ENCODE results near the gene UST.
"Not testable (repeated sequence)": the region's sequence is repeated elsewhere in the genome, so short reads cannot be mapped to it uniquely, and the experiment has no call there.

UST gene

DNA sequence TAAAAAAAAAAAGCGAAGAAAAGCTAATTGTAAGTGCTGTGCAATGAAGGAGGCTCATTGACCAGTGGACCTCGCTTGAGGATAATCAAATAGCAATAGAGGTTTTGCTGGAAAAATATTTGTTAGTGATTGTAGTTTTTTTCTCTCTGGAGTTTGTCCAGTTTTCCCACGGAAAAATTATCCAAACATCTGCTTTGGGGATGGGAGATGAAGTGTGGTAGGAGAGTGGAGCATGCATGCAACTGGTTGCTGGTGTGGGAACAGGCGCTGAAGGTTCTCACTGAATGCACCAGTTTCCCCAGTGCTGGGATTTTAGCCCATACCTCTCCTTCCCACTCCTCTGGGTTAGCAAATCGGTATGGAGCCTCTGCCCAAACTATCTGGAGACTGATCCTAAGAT is 288.9 kb downstream of the UST start:
- Mint-ChIP-seq H3K4me1 (peaks cover 56% of the 10 kb centered on the region), H3K4me3 (no peak overlapping the region), H3K36me3 (peaks cover 23% of the 10 kb centered on the region), H3K9me3 (no peaks in the 10 kb centered on the region), H3K27ac (no peak overlapping the region)
- DNase-seq (ENCODE audit: low spot score in 2 of 2) (no peak), ATAC-seq (no peak)

DNA sequence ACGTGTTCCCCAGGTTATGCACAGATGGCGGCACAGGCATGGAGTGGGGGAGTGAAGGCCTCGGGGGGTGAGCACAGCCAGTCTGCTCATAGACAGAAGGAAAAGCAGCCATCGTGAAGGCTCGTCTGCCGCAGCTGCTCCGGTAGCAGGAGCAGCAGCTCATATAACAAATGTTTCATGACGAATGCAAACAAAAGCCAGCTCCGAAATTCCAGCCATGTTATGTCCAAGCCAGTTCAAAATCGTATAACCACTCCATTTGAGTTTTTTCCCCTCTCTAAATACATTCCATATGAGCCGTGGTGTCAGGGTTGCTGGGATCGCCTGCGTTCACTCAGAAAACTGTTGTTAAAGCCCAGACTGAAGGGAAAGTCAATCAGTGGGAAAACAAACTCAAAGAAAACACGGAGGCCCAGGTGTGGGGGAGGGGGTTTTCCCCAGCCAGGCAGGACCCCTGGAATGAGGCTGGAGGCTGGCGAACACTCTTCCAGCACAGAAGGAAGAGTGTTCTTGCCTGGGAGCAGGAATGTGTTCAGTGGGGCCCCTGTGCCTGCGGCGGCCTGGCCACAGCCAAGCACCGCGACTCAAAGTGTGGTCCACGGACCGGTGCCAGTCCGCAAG is 290.3 kb downstream of the UST start:
- Mint-ChIP-seq H3K4me3 (no peak overlapping the region), H3K9me3 (no peaks in the 10 kb centered on the region), H3K4me1 (peaks cover 46% of the 10 kb centered on the region), H3K27ac (no peak overlapping the region), H3K36me3 (peaks cover 9% of the 10 kb centered on the region)
- ATAC-seq (no peak), DNase-seq (ENCODE audit: low spot score in 2 of 2) (no peak)

DNA sequence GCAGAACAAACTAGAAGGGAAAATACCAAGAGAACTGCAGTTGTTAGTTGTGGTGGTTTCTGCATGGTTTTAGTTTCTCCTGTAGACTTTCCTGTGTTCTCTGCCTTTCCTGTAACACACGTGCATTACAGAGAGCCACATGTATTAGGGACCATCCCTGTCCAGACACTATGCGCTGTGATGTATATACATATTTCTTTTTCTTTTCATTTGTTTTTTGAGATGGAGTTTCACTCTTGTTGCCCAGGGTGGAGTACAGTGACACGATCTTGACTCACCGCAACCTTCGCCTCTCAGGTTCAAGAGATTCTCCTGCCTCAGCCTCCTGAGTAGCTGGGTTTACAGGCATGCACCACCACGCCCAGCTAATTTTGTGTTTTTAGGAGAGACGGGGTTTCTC is 292.2 kb downstream of the UST start:
- Mint-ChIP-seq H3K27ac (peak overlapping the region; percentile 29), H3K4me3 (peak overlapping the region; percentile 8), H3K4me1 (peaks cover 27% of the 10 kb centered on the region)
- not testable (repeated sequence) for H3K36me3 Mint-ChIP-seq; H3K9me3 Mint-ChIP-seq; DNase-seq (ENCODE audit: low spot score in 2 of 2)
- peak; percentile 83 for ATAC-seq

DNA sequence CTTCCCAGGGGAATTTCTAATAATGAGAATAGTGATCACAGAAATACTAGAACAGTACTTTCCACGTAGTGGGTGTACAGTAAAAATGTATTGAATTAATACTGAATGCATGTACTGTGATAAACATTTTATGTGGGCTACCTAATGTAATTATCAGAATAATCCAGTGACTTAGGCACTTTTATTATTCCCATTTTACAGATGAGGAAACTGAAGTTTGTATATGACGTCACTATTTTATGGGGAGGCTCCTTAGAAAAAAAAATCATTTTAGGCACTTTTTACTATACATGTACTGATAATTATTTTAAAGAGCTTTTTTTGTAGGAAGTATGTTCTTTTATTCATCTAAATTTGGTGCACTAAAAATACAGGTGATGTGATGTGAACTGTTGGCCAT is 295.1 kb downstream of the UST start:
- Mint-ChIP-seq H3K36me3 (no peaks in the 10 kb centered on the region), H3K27ac (peak overlapping the region; percentile 11), H3K4me3 (no peak overlapping the region), H3K9me3 (peaks cover 3% of the 10 kb centered on the region), H3K4me1 (peaks cover 29% of the 10 kb centered on the region)
- DNase-seq (ENCODE audit: low spot score in 2 of 2) (no peak), ATAC-seq (no peak)

DNA sequence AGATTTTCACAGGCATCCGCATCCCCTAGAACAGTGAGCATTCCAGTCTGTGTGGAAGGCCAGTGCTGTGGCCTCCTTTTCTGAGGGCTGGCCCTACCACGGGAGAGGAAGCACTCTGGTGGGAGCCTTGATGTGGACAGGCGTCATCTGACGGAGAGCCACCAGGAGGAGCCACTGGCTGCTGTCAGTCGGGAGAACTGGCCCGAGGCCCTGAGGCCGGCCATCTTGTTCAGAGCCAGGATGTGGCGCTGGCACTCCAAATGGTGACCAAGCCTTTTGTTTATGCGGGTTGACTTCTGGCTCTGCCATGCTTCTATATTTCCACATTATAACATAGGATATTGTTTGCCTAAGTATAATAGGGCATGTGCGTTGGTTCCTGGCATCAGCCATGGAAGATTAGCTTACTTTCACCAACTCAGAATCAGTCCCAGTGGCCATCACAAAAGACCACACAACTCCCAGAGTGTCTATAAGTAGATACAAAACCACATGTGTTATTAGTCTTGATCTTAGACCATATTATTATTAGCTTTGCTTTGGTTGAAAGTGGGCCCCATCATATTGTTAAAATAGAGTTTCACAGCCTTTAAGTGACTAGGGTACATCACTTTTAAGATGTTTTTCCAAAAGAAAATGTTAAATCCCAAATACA is 296.8 kb downstream of the UST start:
- no peak for ATAC-seq
- Mint-ChIP-seq H3K27ac (peak overlapping the region; percentile 11), H3K4me3 (no peak overlapping the region), H3K4me1 (peaks cover 33% of the 10 kb centered on the region), H3K36me3 (no peaks in the 10 kb centered on the region), H3K9me3 (peaks cover 3% of the 10 kb centered on the region)
- peak in 1 of 2 donors; percentile 65 for DNase-seq (ENCODE audit: low spot score in 2 of 2)

DNA sequence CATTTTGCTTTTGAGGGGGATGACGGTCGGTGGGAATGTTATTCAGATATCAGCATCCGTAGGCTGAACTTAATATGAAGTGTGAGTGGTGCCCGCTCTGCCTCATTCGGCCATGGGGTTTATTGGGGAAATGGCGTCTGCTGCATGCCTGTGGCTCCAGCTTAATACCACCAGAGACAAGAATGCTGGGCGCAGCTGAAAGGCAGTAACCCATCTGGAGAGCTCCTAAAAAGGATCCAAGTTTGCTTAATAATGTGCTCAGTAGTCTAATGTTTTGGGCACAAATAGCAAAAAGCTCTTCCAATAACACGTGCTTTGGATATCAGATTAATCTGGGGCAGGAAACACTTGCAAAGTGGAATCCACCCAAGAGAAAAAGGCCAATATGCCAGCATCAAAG is 297.7 kb downstream of the UST start:
- no peaks in the 10 kb centered on the region for H3K36me3 Mint-ChIP-seq
- H3K27ac Mint-ChIP-seq: no peak overlapping the region
- no peak overlapping the region for H3K4me3 Mint-ChIP-seq
- peaks cover 37% of the 10 kb centered on the region for H3K4me1 Mint-ChIP-seq
- H3K9me3 Mint-ChIP-seq: peaks cover 3% of the 10 kb centered on the region
- no peak for ATAC-seq
- no peak for DNase-seq (ENCODE audit: low spot score in 2 of 2)

DNA sequence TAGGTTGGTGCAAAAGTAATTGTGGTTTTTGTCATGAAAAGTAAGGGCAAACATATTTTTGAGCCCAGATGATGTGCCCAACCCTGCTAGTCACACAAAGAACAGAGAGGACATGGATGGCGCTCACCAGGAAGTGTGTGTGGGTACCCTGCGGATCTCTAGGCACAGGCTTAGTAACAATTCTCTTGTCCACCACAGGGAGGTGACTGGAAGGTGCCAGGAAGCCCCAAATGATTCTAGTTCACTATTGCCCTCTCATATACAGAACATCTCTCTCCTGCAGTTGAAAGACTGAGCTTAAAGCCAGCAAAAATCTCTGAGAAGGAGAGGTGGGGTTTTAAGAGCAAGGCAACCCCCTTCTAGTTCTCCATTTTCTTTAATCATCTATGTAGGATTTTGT is 298.6 kb downstream of the UST start:
- Mint-ChIP-seq H3K4me1 (peaks cover 45% of the 10 kb centered on the region), H3K4me3 (peak overlapping the region; percentile 5), H3K9me3 (peaks cover 3% of the 10 kb centered on the region), H3K36me3 (no peaks in the 10 kb centered on the region), H3K27ac (no peak overlapping the region)
- ATAC-seq: peak; percentile 99
- DNase-seq (ENCODE audit: low spot score in 2 of 2): no peak

DNA sequence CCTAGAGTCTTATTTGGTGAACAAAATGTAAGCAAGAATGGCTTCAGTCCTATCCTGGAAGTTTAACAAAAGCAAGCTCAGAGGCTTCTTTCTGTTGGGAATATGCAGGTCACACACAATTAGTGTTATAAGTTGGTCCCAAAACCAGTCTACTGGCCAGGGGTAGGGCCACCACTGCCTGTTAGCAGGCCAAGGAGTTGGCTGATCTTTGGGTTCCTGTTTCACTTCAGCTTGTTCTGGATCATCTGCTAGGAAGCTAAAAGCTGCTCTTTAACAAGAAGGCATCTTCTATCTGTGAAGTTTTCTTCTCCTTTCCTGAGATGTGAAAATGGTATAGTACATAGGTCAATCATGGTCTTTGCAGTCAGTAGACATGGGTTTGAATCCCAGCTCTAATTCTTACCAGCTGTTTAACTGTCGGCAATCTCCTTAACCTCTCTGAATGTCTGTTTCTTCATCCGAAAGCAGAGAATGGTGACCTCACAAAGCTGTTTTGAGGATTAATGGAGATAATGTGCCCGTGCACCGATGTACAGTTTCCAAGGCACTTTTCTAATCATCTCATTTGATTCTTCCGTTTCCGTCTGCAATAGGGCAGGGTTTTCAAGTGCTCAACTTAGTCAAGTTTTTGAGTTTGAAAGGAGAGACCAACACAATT is 299.5 kb downstream of the UST start:
- H3K4me3 Mint-ChIP-seq: peak overlapping the region; percentile 49
- H3K27ac Mint-ChIP-seq: peak overlapping the region; percentile 84

DNA sequence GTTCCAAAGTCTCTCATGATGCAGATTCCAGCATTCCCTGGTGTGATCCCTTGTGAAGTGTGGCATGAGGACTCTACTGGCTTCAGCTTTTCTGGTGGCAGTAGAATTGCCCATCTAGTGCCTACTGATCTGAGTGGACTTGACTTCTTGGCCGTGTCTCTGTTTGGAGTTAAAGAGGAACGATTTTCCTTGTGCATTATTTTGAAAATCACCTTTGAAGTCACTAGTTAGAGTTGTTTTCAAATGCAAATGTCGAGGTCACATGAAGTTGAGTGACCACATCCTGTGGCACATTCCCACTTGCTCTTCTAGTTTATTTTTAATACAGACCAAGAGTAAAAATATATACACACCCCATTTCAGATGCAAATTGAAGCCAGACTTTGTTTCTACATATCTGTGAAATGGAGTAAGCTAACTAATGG is 300.0 kb downstream of the UST start:
- no peak for ATAC-seq
- no peak for DNase-seq (ENCODE audit: low spot score in 2 of 2)
- Mint-ChIP-seq H3K27ac (peak overlapping the region; percentile 84), H3K4me3 (peak overlapping the region; percentile 49), H3K4me1 (peaks cover 54% of the 10 kb centered on the region), H3K9me3 (peaks cover 3% of the 10 kb centered on the region), H3K36me3 (no peaks in the 10 kb centered on the region)

More for the DNA sequence above, 299.5 kb downstream of the UST start:
- Mint-ChIP-seq H3K9me3 (peaks cover 3% of the 10 kb centered on the region), H3K4me1 (peaks cover 51% of the 10 kb centered on the region), H3K36me3 (no peaks in the 10 kb centered on the region)
- DNase-seq (ENCODE audit: low spot score in 2 of 2) (no peak), ATAC-seq (no peak)

DNA sequence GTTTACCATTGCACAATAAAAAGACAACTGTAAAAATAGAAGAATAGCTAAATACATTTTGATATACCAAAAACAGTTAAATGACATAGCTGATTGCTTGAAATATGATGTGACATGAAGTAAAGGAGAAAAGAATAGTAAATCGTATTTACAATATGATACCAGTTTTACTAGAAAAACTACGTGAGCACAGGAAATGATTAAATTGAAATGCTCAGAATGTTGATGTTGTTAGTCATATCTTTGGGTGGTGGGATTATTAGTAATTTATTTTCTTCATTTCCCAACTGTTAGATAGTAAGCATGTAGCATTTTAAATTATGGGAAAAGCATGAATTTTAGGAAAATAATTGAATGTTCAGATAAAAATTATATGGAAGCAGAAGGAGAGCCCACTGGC is 302.4 kb downstream of the UST start:
- no peak for DNase-seq (ENCODE audit: low spot score in 2 of 2)
- Mint-ChIP-seq H3K4me1 (peaks cover 70% of the 10 kb centered on the region), H3K9me3 (peaks cover 3% of the 10 kb centered on the region), H3K27ac (peak overlapping the region; percentile 58), H3K36me3 (no peaks in the 10 kb centered on the region), H3K4me3 (no peak overlapping the region)
- no peak for ATAC-seq

DNA sequence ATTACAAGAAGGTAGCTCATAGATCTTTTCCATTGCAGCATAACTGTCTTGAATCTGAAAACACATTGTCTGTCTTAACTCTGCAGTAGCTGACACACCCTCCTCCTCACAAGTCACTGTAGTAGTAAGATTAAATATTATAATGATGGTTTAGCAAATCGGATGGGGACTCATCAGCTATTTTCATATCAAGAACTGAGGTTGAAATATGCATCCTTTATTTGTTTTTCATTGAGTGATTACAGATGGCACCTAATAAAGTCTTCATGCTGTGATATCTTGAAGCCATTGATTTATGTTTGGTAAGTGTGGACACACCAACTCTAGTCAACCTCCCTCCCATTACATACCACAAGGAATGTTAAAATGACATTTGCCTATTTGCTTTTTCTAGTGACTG is 303.3 kb downstream of the UST start:
- Mint-ChIP-seq H3K4me1 (peaks cover 75% of the 10 kb centered on the region), H3K9me3 (peaks cover 3% of the 10 kb centered on the region), H3K27ac (no peak overlapping the region), H3K36me3 (no peaks in the 10 kb centered on the region), H3K4me3 (no peak overlapping the region)
- DNase-seq (ENCODE audit: low spot score in 2 of 2) (no peak), ATAC-seq (no peak)

DNA sequence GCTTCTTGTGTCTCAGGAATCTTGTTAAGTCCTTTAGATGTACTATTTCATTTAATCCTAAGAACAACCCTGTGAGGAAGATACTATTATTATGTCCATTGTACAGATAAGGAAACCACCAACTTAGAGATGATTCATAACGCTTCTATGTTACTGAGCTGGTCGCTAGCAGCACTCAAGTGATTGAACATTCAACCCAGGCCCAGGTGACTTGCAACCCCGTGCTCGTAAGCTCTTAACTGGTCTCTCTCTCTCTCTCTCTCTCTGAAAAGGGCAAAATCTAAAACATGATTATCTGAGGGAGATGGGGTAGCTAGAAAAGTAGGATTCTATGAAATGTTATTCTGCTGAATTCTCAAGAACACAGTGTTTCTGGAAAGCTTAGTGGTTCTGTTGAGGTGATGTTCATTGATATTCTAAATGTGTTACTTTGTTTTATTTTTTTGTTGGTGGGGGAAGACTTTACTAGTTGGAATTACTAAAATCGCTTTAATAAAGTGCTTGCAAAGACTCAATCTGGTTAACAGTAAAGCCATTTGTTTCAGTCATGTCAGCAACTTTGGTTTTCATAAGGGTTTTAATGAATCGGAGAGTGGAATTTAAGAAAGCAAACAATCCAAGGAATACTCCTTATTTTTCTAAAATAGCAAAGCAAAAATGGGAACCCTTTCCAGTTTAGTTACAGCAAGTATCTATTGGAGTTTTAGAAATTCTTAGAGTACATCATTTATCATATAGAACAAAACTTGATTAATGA is 305.7 kb downstream of the UST start:
- peaks cover 68% of the 10 kb centered on the region for H3K4me1 Mint-ChIP-seq
- DNase-seq (ENCODE audit: low spot score in 2 of 2) (no peak), ATAC-seq (peak; percentile 97)
- no peaks in the 10 kb centered on the region for H3K9me3 Mint-ChIP-seq
- H3K36me3 Mint-ChIP-seq: no peaks in the 10 kb centered on the region
- peak overlapping the region; percentile 38 for H3K27ac Mint-ChIP-seq
- H3K4me3 Mint-ChIP-seq: peak overlapping the region; percentile 51

DNA sequence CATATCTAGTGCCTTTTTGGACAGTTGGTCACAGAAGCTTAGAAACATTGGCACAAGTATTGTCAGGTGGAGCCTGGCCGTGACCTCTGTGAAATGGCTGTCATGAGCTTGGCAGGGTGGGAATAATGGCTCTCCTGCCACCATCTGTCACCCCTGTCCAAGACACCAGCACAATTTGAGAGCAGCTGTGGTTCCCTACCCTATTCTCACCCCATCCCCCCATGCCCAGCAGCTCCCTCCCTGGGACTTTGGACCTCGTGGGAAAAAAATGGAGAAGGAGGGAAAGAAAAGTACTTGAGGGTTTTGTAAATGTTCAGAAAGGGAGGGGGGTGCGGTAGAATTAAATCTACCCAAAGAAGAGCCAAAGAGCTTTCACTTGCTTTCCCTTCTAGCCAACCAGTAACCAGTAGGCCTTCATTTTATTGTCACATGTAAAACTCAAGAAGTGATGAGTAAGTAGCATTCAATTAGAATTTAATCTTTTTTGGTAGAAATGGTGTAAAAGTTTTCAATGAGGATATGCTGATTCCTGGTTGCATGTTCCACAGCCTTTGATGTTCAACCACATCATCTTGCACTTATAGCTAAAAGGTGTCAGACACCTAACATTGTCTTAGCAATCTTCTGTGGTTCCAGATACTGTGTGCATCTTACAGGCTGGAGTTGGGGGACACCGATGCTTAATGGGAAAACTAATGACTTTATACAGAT is 307.2 kb downstream of the UST start:
- Mint-ChIP-seq H3K36me3 (no peaks in the 10 kb centered on the region), H3K9me3 (no peaks in the 10 kb centered on the region), H3K4me1 (peaks cover 65% of the 10 kb centered on the region), H3K27ac (peak overlapping the region; percentile 35), H3K4me3 (peak overlapping the region; percentile 13)
- no peak for DNase-seq (ENCODE audit: low spot score in 2 of 2)
- ATAC-seq: no peak

DNA sequence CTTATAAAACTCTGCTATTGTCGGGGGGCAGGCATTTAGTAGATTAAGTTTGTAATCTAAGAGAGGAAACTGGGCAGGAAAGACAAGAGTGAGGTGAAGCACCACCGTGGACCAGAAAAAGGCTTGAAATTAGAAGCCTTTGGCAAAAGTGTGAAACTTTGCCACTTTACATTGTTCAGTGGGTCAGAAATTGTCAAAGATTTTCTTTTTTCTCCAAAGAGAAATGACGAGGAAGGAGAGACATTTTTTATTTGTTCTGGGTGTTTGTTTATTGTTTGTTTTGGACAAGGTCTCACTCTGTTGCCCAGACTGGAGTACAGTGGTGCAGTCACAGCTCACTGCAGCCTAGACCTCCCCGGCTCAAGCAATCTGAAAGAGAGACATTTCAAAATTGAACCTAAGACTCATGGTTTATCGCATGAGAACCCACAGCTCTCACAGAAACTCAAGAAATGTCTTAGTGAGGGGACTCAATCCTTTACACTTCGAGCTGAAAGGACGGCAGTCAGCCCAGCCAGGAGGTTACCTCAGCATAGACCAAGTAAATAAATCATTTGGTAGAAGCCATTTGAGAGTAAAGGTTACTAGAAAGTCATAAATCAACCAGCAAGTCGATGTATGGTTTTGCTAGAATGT is 307.8 kb downstream of the UST start:
- Mint-ChIP-seq H3K36me3 (no peaks in the 10 kb centered on the region), H3K9me3 (no peaks in the 10 kb centered on the region), H3K4me3 (peak overlapping the region; percentile 13), H3K27ac (peak overlapping the region; percentile 35), H3K4me1 (peaks cover 65% of the 10 kb centered on the region)
- DNase-seq (ENCODE audit: low spot score in 2 of 2): no peak
- peak; percentile 45 for ATAC-seq
